IMR-90 (cell line): ENCODE results near the gene NCAM1. TPM values are rescaled to one million over a fixed set of nuclear protein-coding genes. Genes with fewer than 3 reads are reported as not detected.

Experiments
- ATAC-seq: fragments of 200-7000 bp; cut with Tn5 transposase; 2 replicates; pipeline ENCODE4 v1.9.1; 2020; ENCODE audit warnings: low read depth, mild to moderate bottlenecking, moderate library complexity
- BruUV-seq: library from RNA; stranded (reverse); fragments of 400-500 nt; replicated peaks from 2 replicates; lab custom pipeline; 2021; lab: Mats Ljungman, UMichigan
- CTCF ChIA-PET: fragments of 300-600 bp; formaldehyde crosslinking; extraction: SDS; loops from one replicate; lab custom pipeline; 2021; ENCODE audit warnings: antibody characterized with exemption; lab: Yijun Ruan, JAX
- POLR2A ChIA-PET: fragments of 300-600 bp; sonication (Branson Sonifier 250); formaldehyde crosslinking; loops from one replicate; lab custom pipeline; 2022; ENCODE audit warnings: antibody characterized with exemption; ENCODE audit not compliant: unreplicated experiment; lab: Charles Lee
- DNase-seq: peaks from one replicate; pipeline ENCODE4 v3.0.0; 2013
- H2AFZ ChIP-seq: replicated peaks from 2 replicates; pipeline ENCODE3; 2013; ENCODE audit warnings: low read length, mild to moderate bottlenecking; ENCODE audit not compliant: poor library complexity
- H2AK5ac ChIP-seq: 2 replicates; pipeline ENCODE4 v1.6.1; 2013; ENCODE audit warnings: low read depth, low read length, inconsistent platforms
- H2AK9ac ChIP-seq: replicated peaks from 2 replicates; pipeline ENCODE3; 2013; ENCODE audit warnings: mild to moderate bottlenecking, low read depth, low read length, moderate library complexity; ENCODE audit not compliant: poor library complexity
- H2BK120ac ChIP-seq: 2 replicates; pipeline ENCODE4 v1.6.1; 2013; ENCODE audit warnings: low read depth, low read length, inconsistent platforms
- H2BK15ac ChIP-seq: 3 replicates; pipeline ENCODE4 v1.6.1; 2013; ENCODE audit warnings: low read depth, low read length, inconsistent platforms
- H2BK20ac ChIP-seq: 2 replicates; pipeline ENCODE4 v1.6.1; 2013; ENCODE audit warnings: low read depth, mild to moderate bottlenecking, inconsistent platforms, low read length, moderate library complexity
- H2BK5ac ChIP-seq: 2 replicates; pipeline ENCODE4 v1.6.1; 2013; ENCODE audit warnings: mild to moderate bottlenecking, low read depth, low read length, inconsistent platforms; ENCODE audit not compliant: poor library complexity, severe bottlenecking
- H3K14ac ChIP-seq: replicated peaks from 2 replicates; pipeline ENCODE4 v1.6.1; 2013; ENCODE audit warnings: low read depth, low read length, inconsistent platforms
- H3K18ac ChIP-seq: 2 replicates; pipeline ENCODE4 v1.6.1; 2013; ENCODE audit warnings: low read depth, low read length, control low read depth
- H3K23ac ChIP-seq: 2 replicates; pipeline ENCODE4 v1.6.1; 2013; ENCODE audit warnings: low read depth, low read length, inconsistent platforms
- H3K27ac ChIP-seq: 2 replicates; pipeline ENCODE4 v1.5.1; 2013; ENCODE audit warnings: mild to moderate bottlenecking, control low read depth, low read length; ENCODE audit not compliant: insufficient read depth
- H3K27me3 ChIP-seq: 2 replicates; pipeline ENCODE4 v1.6.1; 2013; ENCODE audit warnings: low read length; ENCODE audit not compliant: control insufficient read depth, insufficient read depth
- H3K36me3 ChIP-seq: 2 replicates; pipeline ENCODE4 v1.6.1; 2013; ENCODE audit warnings: low read length, mixed read lengths; ENCODE audit not compliant: control insufficient read depth, insufficient read depth
- H3K4ac ChIP-seq: 2 replicates; pipeline ENCODE4 v1.6.1; 2013; ENCODE audit warnings: low read depth, low read length, inconsistent platforms
- H3K4me1 ChIP-seq: 2 replicates; pipeline ENCODE4 v1.6.1; 2013; ENCODE audit warnings: low read length, mixed read lengths; ENCODE audit not compliant: control insufficient read depth, insufficient read depth
- H3K4me2 ChIP-seq: 2 replicates; pipeline ENCODE4 v1.6.1; 2013; ENCODE audit warnings: low read depth, mild to moderate bottlenecking, control low read depth, low read length, moderate library complexity
- H3K4me3 ChIP-seq: 2 replicates; pipeline ENCODE4 v1.5.1; 2013; ENCODE audit warnings: low read depth, mild to moderate bottlenecking, control low read depth, low read length, moderate library complexity; ENCODE audit not compliant: insufficient read depth
- H3K56ac ChIP-seq: 2 replicates; pipeline ENCODE4 v1.6.1; 2013; ENCODE audit warnings: low read length, inconsistent platforms; ENCODE audit not compliant: insufficient read depth; ENCODE audit errors: extremely low read depth
- H3K79me1 ChIP-seq, 2 experiments: 2 replicates each; pipeline ENCODE4 v1.6.1; 2013; ENCODE audit warnings: low read length in 2 of 2, inconsistent platforms in 1 of 2, low read depth in 1 of 2
- H3K9ac ChIP-seq: 2 replicates; pipeline ENCODE4 v1.6.1; 2013; ENCODE audit warnings: low read depth, low read length, control low read depth
- H3K9me1 ChIP-seq: 2 replicates; pipeline ENCODE4 v1.6.1; 2013; ENCODE audit warnings: low read length, inconsistent platforms; ENCODE audit not compliant: insufficient read depth
- H3K9me3 ChIP-seq: 2 replicates; pipeline ENCODE4 v1.6.1; 2013; ENCODE audit warnings: low read length; ENCODE audit not compliant: control insufficient read depth, insufficient read depth
- H4K20me1 ChIP-seq: 2 replicates; pipeline ENCODE4 v1.6.1; 2013; ENCODE audit warnings: low read length, inconsistent platforms; ENCODE audit not compliant: insufficient read depth
- H4K5ac ChIP-seq: 2 replicates; pipeline ENCODE4 v1.6.1; 2013; ENCODE audit warnings: mild to moderate bottlenecking, low read depth, low read length, control low read depth
- H4K8ac ChIP-seq, 2 experiments: 2 replicates each; pipeline ENCODE4 v1.6.1; 2013; ENCODE audit warnings: low read depth in 2 of 2, low read length in 2 of 2, control low read depth in 1 of 2, inconsistent platforms in 1 of 2
- H4K91ac ChIP-seq: 2 replicates; pipeline ENCODE4 v1.6.1; 2013; ENCODE audit warnings: low read depth, low read length, inconsistent platforms; ENCODE audit not compliant: insufficient read depth
- CHD1 ChIP-seq: IDR thresholded peaks from 2 replicates; pipeline ENCODE4 v1.6.1; 2012; ENCODE audit warnings: low read depth, low read length, improper control_type of control experiment
- FOS ChIP-seq: fragments of 150-350 bp; IDR thresholded peaks from 2 replicates; pipeline ENCODE4 v1.6.1; 2016; ENCODE audit warnings: low read depth, low read length
- MAFK ChIP-seq: IDR thresholded peaks from 2 replicates; pipeline ENCODE4 v1.6.1; 2012; ENCODE audit warnings: low read depth, low read length, improper control_type of control experiment
- MAZ ChIP-seq: IDR thresholded peaks from 2 replicates; pipeline ENCODE4 v1.6.1; 2012; ENCODE audit warnings: low read depth, mild to moderate bottlenecking, low read length, improper control_type of control experiment, moderate library complexity, borderline replicate concordance
- MXI1 ChIP-seq: IDR thresholded peaks from 2 replicates; pipeline ENCODE4 v1.6.1; 2012; ENCODE audit warnings: low read depth, mild to moderate bottlenecking, low read length, moderate library complexity, borderline replicate concordance
- NFE2L2 ChIP-seq: fragments of 150-350 bp; IDR thresholded peaks from 2 replicates; pipeline ENCODE4 v1.6.1; 2016; ENCODE audit warnings: low read depth, mild to moderate bottlenecking, low read length
- POLR2A ChIP-seq: IDR thresholded peaks from 2 replicates; pipeline ENCODE4 v1.6.1; 2012; ENCODE audit warnings: mild to moderate bottlenecking, low read depth, low read length
- RAD21 ChIP-seq: IDR thresholded peaks from 2 replicates; pipeline ENCODE4 v1.6.1; 2012; ENCODE audit warnings: low read length, improper control_type of control experiment
- RCOR1 ChIP-seq: IDR thresholded peaks from 2 replicates; pipeline ENCODE4 v1.6.1; 2012; ENCODE audit warnings: mild to moderate bottlenecking, low read length, improper control_type of control experiment; ENCODE audit not compliant: insufficient replicate concordance
- RFX5 ChIP-seq: IDR thresholded peaks from 2 replicates; pipeline ENCODE4 v1.8.0; 2012; ENCODE audit warnings: low read depth, mild to moderate bottlenecking, low read length, moderate library complexity
- SMC3 ChIP-seq: fragments of 150-350 bp; IDR thresholded peaks from 2 replicates; pipeline ENCODE4 v1.6.1; 2016; ENCODE audit warnings: low read depth, mild to moderate bottlenecking, antibody characterized with exemption, low read length, moderate library complexity
- WGBS, 2 experiments: methylation state at CpG; one replicate each; pipeline versions ENCODE4 v1.1.5 to v1.1.7; 2013; ENCODE audit warnings: missing lambda C conversion rate in 2 of 2; ENCODE audit not compliant: insufficient read length in 1 of 2; ENCODE audit errors: extremely low coverage in 2 of 2; 5-methylcytosine and 5-hydroxymethylcytosine counted together
- dilution Hi-C: fragments of 300-500 bp; cut with HindIII; formaldehyde crosslinking; loops from one replicate; pipeline ENCODE4 v1.14.3; 2018; ENCODE audit warnings: low sequenced_read_pairs; ENCODE audit not compliant: unreplicated experiment
- in situ Hi-C: fragments of 300-500 bp; cut with MboI; formaldehyde crosslinking; loops from 3 replicates; pipeline ENCODE4 v1.14.3; 2019; ENCODE audit warnings: low sequenced_read_pairs, inconsistent platforms, mixed read lengths
- intact Hi-C: fragments of 100-400 bp; cut with micrococcal nuclease; formaldehyde crosslinking; loops from 2 replicates; pipeline ENCODE4 v1.10.0; 2022
- polyA plus RNA-seq, 3 experiments: library from polyadenylated mRNA; depleted of rRNA; stranded (reverse); fragments of >200 nt; gene quantifications; 2 replicates each; pipeline ENCODE4 v1.2.3, GENCODE V29; 2012; ENCODE audit warnings: low replicate concordance in 1 of 3
- total RNA-seq: library from RNA; depleted of rRNA; stranded (reverse); fragments of >200 nt; gene quantifications from 2 replicates; pipeline ENCODE4 v1.2.3, GENCODE V29; 2012
- TF ChIP-seq, protein P1 (sequence below): fragments of 150-350 bp; IDR thresholded peaks from 2 replicates; pipeline ENCODE4 v1.6.1; 2016; ENCODE audit warnings: low read depth, mild to moderate bottlenecking, low read length, moderate library complexity, borderline replicate concordance
- TF ChIP-seq, protein P2 (sequence below): fragments of 150-350 bp; IDR thresholded peaks from 2 replicates; pipeline ENCODE4 v1.6.1; 2017; ENCODE audit warnings: mild to moderate bottlenecking, antibody characterized with exemption, low read length, low read depth
- TF ChIP-seq, protein P3 (sequence below): conservative IDR thresholded peaks from 2 replicates; pipeline ENCODE4 v1.5.1; 2012; ENCODE audit warnings: mild to moderate bottlenecking, low read depth, low read length, improper control_type of control experiment

NCAM1 gene
- total and polyA plus RNA-seq, 2 of the 4 experiments (the other 2 are of a cell fraction): 0.09 to 0.18 TPM

DNA sequence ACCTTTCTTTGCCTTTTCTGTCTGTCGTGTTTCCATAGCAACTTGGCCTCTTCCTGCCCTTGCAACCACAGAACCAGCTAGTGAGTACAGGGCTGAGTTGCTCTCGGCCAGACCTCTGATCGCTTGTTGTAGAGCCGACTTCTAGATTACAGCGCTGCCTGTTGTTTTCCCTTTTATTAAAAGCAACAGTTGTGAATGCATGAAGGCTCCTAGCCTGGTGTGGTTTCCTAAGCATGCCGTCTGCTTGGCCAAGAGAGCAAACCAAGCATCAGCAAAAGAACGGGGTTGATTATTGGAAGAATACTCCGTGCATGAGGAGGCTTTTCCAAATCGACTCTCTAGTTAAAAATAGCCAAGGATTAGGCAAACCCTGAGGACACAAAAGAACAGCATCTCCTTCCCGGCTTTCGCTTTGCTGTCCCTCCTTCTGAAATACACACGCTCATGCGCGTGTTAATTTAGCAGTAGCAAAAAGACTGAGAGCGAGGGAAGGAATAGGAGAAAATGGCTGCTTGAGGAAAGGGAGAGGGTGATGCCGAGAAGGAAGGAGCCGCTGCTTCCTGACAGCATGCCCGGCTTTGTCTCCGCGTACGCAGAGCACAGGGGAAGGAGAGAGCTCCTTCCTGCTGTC lies 281.7 kb downstream of the NCAM1 start:
- H3K4me1 ChIP-seq: peaks cover 5% of the 10 kb centered on the region; the same call in 1 of the 2 replicates
- dilution Hi-C loops: no loop called here
- in situ Hi-C loops: no loop called here
- peak overlapping the region; percentile 13; the same call in 1 of the 2 replicates for H3K9ac ChIP-seq
- H2BK20ac ChIP-seq: no peak overlapping the region
- no peak for TF ChIP-seq MAZ
- no peak for TF ChIP-seq RAD21
- TF ChIP-seq CHD1: no peak
- TF ChIP-seq POLR2A: no peak
- TF ChIP-seq RFX5: no peak
- no peak for TF ChIP-seq MXI1
- TF ChIP-seq, protein P1, sequence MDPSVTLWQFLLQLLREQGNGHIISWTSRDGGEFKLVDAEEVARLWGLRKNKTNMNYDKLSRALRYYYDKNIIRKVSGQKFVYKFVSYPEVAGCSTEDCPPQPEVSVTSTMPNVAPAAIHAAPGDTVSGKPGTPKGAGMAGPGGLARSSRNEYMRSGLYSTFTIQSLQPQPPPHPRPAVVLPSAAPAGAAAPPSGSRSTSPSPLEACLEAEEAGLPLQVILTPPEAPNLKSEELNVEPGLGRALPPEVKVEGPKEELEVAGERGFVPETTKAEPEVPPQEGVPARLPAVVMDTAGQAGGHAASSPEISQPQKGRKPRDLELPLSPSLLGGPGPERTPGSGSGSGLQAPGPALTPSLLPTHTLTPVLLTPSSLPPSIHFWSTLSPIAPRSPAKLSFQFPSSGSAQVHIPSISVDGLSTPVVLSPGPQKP: no peak
- no peak for TF ChIP-seq RCOR1
- TF ChIP-seq SMC3: no peak
- TF ChIP-seq NFE2L2: no peak
- TF ChIP-seq, protein P2, sequence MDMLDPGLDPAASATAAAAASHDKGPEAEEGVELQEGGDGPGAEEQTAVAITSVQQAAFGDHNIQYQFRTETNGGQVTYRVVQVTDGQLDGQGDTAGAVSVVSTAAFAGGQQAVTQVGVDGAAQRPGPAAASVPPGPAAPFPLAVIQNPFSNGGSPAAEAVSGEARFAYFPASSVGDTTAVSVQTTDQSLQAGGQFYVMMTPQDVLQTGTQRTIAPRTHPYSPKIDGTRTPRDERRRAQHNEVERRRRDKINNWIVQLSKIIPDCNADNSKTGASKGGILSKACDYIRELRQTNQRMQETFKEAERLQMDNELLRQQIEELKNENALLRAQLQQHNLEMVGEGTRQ: no peak
- no peak for TF ChIP-seq MAFK
- no peak for TF ChIP-seq FOS
- TF ChIP-seq, protein P3, sequence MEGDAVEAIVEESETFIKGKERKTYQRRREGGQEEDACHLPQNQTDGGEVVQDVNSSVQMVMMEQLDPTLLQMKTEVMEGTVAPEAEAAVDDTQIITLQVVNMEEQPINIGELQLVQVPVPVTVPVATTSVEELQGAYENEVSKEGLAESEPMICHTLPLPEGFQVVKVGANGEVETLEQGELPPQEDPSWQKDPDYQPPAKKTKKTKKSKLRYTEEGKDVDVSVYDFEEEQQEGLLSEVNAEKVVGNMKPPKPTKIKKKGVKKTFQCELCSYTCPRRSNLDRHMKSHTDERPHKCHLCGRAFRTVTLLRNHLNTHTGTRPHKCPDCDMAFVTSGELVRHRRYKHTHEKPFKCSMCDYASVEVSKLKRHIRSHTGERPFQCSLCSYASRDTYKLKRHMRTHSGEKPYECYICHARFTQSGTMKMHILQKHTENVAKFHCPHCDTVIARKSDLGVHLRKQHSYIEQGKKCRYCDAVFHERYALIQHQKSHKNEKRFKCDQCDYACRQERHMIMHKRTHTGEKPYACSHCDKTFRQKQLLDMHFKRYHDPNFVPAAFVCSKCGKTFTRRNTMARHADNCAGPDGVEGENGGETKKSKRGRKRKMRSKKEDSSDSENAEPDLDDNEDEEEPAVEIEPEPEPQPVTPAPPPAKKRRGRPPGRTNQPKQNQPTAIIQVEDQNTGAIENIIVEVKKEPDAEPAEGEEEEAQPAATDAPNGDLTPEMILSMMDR: no peak
- H3K27ac ChIP-seq: no peak overlapping the region
- H4K8ac ChIP-seq: no peak overlapping the region
- H2BK120ac ChIP-seq: no peak overlapping the region
- ChIA-PET POLR2A (no interaction called here), CTCF (no interaction called here)
- no peak overlapping the region for H2AK5ac ChIP-seq
- peak overlapping the region; percentile 19 for H2AK9ac ChIP-seq
- no TSS peak for BruUV-seq
- H4K91ac ChIP-seq: peak overlapping the region; percentile 23; the same call in 1 of the 2 replicates
- no peak overlapping the region for H3K56ac ChIP-seq
- no peaks in the 10 kb centered on the region for H4K20me1 ChIP-seq
- H4K5ac ChIP-seq: peak overlapping the region; percentile 20; the same call in 1 of the 2 replicates
- H3K79me1 ChIP-seq: no peaks in the 10 kb centered on the region
- no peak overlapping the region for H3K14ac ChIP-seq
- no peak overlapping the region for H2BK5ac ChIP-seq
- H3K4me3 ChIP-seq: peak overlapping the region; percentile 37
- no peak overlapping the region; the same call in 1 of the 2 replicates for H3K18ac ChIP-seq
- peak overlapping the region; percentile 86 for H3K4me2 ChIP-seq
- DNase-seq: peak; percentile 9
- H2AFZ ChIP-seq: peak overlapping the region; percentile 79
- no peaks in the 10 kb centered on the region for H3K27me3 ChIP-seq
- H3K9me3 ChIP-seq: no peaks in the 10 kb centered on the region
- H3K23ac ChIP-seq: peak overlapping the region; percentile 33; the same call in 1 of the 2 replicates
- H3K36me3 ChIP-seq: no peaks in the 10 kb centered on the region
- intact Hi-C loops: no loop called here
- H3K9me1 ChIP-seq: peaks cover 4% of the 10 kb centered on the region; the same call in 1 of the 2 replicates
- no peak overlapping the region for H3K4ac ChIP-seq
- no peak overlapping the region for H2BK15ac ChIP-seq
- 13% methylated on average over 3 of the region's 21 CpGs; no CpG with 5 or more reads in 1 of the 2 experiments for WGBS, 2 experiments
- ATAC-seq: peak; percentile 47
